WTC11 (cell line): ENCODE measurements around the gene PMS2. TPM values are rescaled to one million over a fixed set of nuclear protein-coding genes. Genes with fewer than 3 reads are reported as not detected.
"Not testable (repeated sequence)": the region's sequence is repeated elsewhere in the genome, so short reads cannot be mapped to it uniquely, and the experiment has no call there.

Experiments used
- ATAC-seq: fragments of 200-7000 bp; cut with Tn5 transposase; 2 replicates; pipeline ENCODE4 v1.10.0; 2021; ENCODE audit warnings: mild to moderate bottlenecking, moderate library complexity
- CTCF ChIA-PET: fragments of 300-600 bp; sonication (Branson Sonifier 250); formaldehyde crosslinking; loops from one replicate; lab custom pipeline; 2021; ENCODE audit warnings: antibody characterized with exemption; lab: Charles Lee
- POLR2A ChIA-PET: fragments of 350-600 bp; sonication (Branson Sonifier 250); formaldehyde crosslinking; loops from one replicate; lab custom pipeline; 2021; ENCODE audit warnings: antibody characterized with exemption; lab: Charles Lee
- DNase-seq: peaks from one replicate; pipeline ENCODE4 v3.0.0; 2021; ENCODE audit warnings: low spot score
- H3K27ac Mint-ChIP-seq: 2 replicates; pipeline ENCODE4 v1.8.0; 2021; ENCODE audit warnings: mixed read lengths
- H3K27me3 Mint-ChIP-seq: 2 replicates; pipeline ENCODE4 v1.8.0; 2021; ENCODE audit warnings: low read depth, mild to moderate bottlenecking, moderate library complexity, mixed read lengths
- H3K36me3 Mint-ChIP-seq: 2 replicates; pipeline ENCODE4 v1.8.0; 2021; ENCODE audit warnings: mixed read lengths
- H3K4me1 Mint-ChIP-seq: 2 replicates; pipeline ENCODE4 v1.8.0; 2022; ENCODE audit warnings: mixed read lengths
- H3K4me3 Mint-ChIP-seq: 2 replicates; pipeline ENCODE4 v1.8.0; 2021; ENCODE audit warnings: mild to moderate bottlenecking, moderate library complexity, mixed read lengths
- H3K9me3 Mint-ChIP-seq: 2 replicates; pipeline ENCODE4 v1.8.0; 2021; ENCODE audit warnings: mixed read lengths
- ATF6 ChIP-seq: sonication (generic); formaldehyde crosslinking; IDR thresholded peaks from 2 replicates; pipeline ENCODE4 v1.8.1; 2023; ENCODE audit warnings: mild to moderate bottlenecking, missing genetic modification reagents
- total RNA-seq: library from RNA; stranded (reverse); gene quantifications from 3 replicates; pipeline ENCODE4 v1.2.3, GENCODE V29; 2021

Gene PMS2
- total RNA-seq, 1 experiment from 2014 or later, result 14.6 TPM

- TF ChIP-seq ATF6, result no peak
These were observed 11.5 kb downstream of the PMS2 start (continued) for GRCh38 chr7:5997210-5997808.

- not testable (repeated sequence) for H3K9me3 Mint-ChIP-seq, H3K4me3 Mint-ChIP-seq, H3K4me1 Mint-ChIP-seq
These were observed 21.8 kb downstream of the PMS2 start for GRCh38 chr7:5987061-5987460.

GRCh38 chr7:5979680-5980314 lies 29.1 kb downstream of the PMS2 start:
- DNase-seq, H3K4me1 Mint-ChIP-seq, CTCF ChIA-PET, H3K27me3 Mint-ChIP-seq, ATAC-seq, H3K4me3 Mint-ChIP-seq, H3K9me3 Mint-ChIP-seq, H3K27ac Mint-ChIP-seq, POLR2A ChIA-PET: not testable (repeated sequence)
- H3K36me3 Mint-ChIP-seq, result peaks cover 23% of the 10 kb centered on the region

More at GRCh38 chr7:5987061-5987460, 21.8 kb downstream of the PMS2 start:
- CTCF ChIA-PET, ATAC-seq, H3K27ac Mint-ChIP-seq, H3K27me3 Mint-ChIP-seq, DNase-seq: not testable (repeated sequence)
- peaks cover 39% of the 10 kb centered on the region for H3K36me3 Mint-ChIP-seq
- POLR2A ChIA-PET, result interaction anchor here (0.5 kb wide), 1 partner anchor 50 kb away, joined by 4 read pairs; no protein-coding TSS in a partner anchor

- POLR2A ChIA-PET, result not testable (repeated sequence)
These were observed 35.3 kb downstream of the PMS2 start for GRCh38 chr7:5973580-5973979.

GRCh38 chr7:5970347-5970911 lies 38.4 kb downstream of the PMS2 start, which contains the start of gene RSPH10B:
RSPH10B (minus strand) TSS chr7:5970689; CDS start chr7:5967116, 3,573 bp downstream.
- POLR2A ChIA-PET, H3K27me3 Mint-ChIP-seq, H3K4me3 Mint-ChIP-seq, CTCF ChIA-PET, H3K4me1 Mint-ChIP-seq, H3K36me3 Mint-ChIP-seq, H3K9me3 Mint-ChIP-seq, H3K27ac Mint-ChIP-seq: not testable (repeated sequence)
- peak; percentile 25 for DNase-seq
- peak; percentile 96 for ATAC-seq

More at GRCh38 chr7:5973580-5973979, 35.3 kb downstream of the PMS2 start:
- H3K9me3 Mint-ChIP-seq, H3K4me1 Mint-ChIP-seq, DNase-seq, ATAC-seq, H3K4me3 Mint-ChIP-seq, H3K27ac Mint-ChIP-seq, H3K27me3 Mint-ChIP-seq, CTCF ChIA-PET, H3K36me3 Mint-ChIP-seq: not testable (repeated sequence)

- CTCF ChIA-PET, H3K9me3 Mint-ChIP-seq, H3K4me3 Mint-ChIP-seq, H3K27ac Mint-ChIP-seq, POLR2A ChIA-PET, H3K4me1 Mint-ChIP-seq, H3K36me3 Mint-ChIP-seq, DNase-seq, H3K27me3 Mint-ChIP-seq, ATAC-seq: not testable (repeated sequence)
These were observed 45.0 kb downstream of the PMS2 start for GRCh38 chr7:5963810-5964209.

- CTCF ChIA-PET, H3K27ac Mint-ChIP-seq, H3K4me1 Mint-ChIP-seq, H3K36me3 Mint-ChIP-seq, H3K9me3 Mint-ChIP-seq, H3K4me3 Mint-ChIP-seq, H3K27me3 Mint-ChIP-seq, POLR2A ChIA-PET: not testable (repeated sequence)
- ATAC-seq (peak; percentile 76), DNase-seq (peak; percentile 28)
These were observed 45.6 kb downstream of the PMS2 start for GRCh38 chr7:5963205-5963604.

- POLR2A ChIA-PET, DNase-seq, H3K27me3 Mint-ChIP-seq, ATAC-seq, H3K9me3 Mint-ChIP-seq, H3K36me3 Mint-ChIP-seq, H3K4me3 Mint-ChIP-seq, H3K4me1 Mint-ChIP-seq, CTCF ChIA-PET, H3K27ac Mint-ChIP-seq: not testable (repeated sequence)
These were observed 73.9 kb downstream of the PMS2 start for GRCh38 chr7:5934945-5935450.

GRCh38 chr7:5931905-5932644 lies 76.8 kb downstream of the PMS2 start:
- H3K9me3 Mint-ChIP-seq, ATAC-seq, H3K4me1 Mint-ChIP-seq, H3K4me3 Mint-ChIP-seq, CTCF ChIA-PET, H3K36me3 Mint-ChIP-seq, H3K27me3 Mint-ChIP-seq, POLR2A ChIA-PET, H3K27ac Mint-ChIP-seq, DNase-seq: not testable (repeated sequence)
